SU-DHL-6 (cell line): ENCODE data around the gene RSPRY1.

Source experiments
- H2AFZ ChIP-seq: fragments of 200-600 bp; sonication (generic); 2 replicates; pipeline ENCODE4 v1.6.1; 2014; ENCODE audit warnings: low read depth, mild to moderate bottlenecking, moderate library complexity, mixed read lengths, antibody characterized with exemption, low read length; ENCODE audit not compliant: severe bottlenecking
- H3F3A ChIP-seq: fragments of 200-600 bp; shearing (Covaris generic); 2 replicates; pipeline ENCODE4 v1.6.0; 2016; ENCODE audit warnings: antibody characterized with exemption, mild to moderate bottlenecking; ENCODE audit not compliant: insufficient read depth
- H3K27ac ChIP-seq: fragments of 200-600 bp; sonication (generic); 2 replicates; pipeline ENCODE4 v1.5.1; 2016; ENCODE audit warnings: low read depth, mild to moderate bottlenecking, low read length, moderate library complexity, mixed read lengths
- H3K27me3 ChIP-seq: fragments of 200-600 bp; sonication (generic), shearing (Covaris generic); 2 replicates; pipeline ENCODE4 v1.6.0; 2014; ENCODE audit warnings: mild to moderate bottlenecking, low read length
- H3K36me3 ChIP-seq: fragments of 200-600 bp; sonication (generic); 2 replicates; pipeline ENCODE4 v1.6.1; 2014; ENCODE audit warnings: mild to moderate bottlenecking, low read length, mixed read lengths
- H3K4me2 ChIP-seq: fragments of 300-600, 200-600 bp; shearing (Covaris generic), sonication (generic); 2 replicates; pipeline ENCODE4 v1.6.0; 2014; ENCODE audit warnings: low read length, low read depth, mild to moderate bottlenecking; ENCODE audit not compliant: poor library complexity, severe bottlenecking
- H3K4me3 ChIP-seq: fragments of 200-600 bp; sonication (generic); 2 replicates; pipeline ENCODE4 v1.5.1; 2014; ENCODE audit warnings: antibody characterized with exemption, low read length, mild to moderate bottlenecking, mixed read lengths; ENCODE audit not compliant: insufficient read depth, poor library complexity, severe bottlenecking
- H3K79me2 ChIP-seq: fragments of 200-600 bp; sonication (generic); 2 replicates; pipeline ENCODE4 v1.6.1; 2014; ENCODE audit warnings: mild to moderate bottlenecking, low read length, moderate library complexity; ENCODE audit not compliant: insufficient read depth
- H3K9ac ChIP-seq: fragments of 200-600 bp; sonication (generic); 2 replicates; pipeline ENCODE4 v1.7.0; 2014; ENCODE audit warnings: mild to moderate bottlenecking, low read length
- H3K9me2 ChIP-seq: fragments of 200-600 bp; sonication (generic); replicated peaks from 2 replicates; pipeline ENCODE4 v1.6.1; 2014; ENCODE audit warnings: low read length; ENCODE audit not compliant: insufficient read depth
- H3K9me3 ChIP-seq: fragments of 200-600 bp; sonication (generic); 2 replicates; pipeline ENCODE4 v1.6.1; 2014; ENCODE audit warnings: low read length, mixed read lengths; ENCODE audit not compliant: insufficient read depth
- H4K20me1 ChIP-seq: fragments of 200-600 bp; sonication (generic); 2 replicates; pipeline ENCODE4 v1.6.1; 2014; ENCODE audit warnings: low read depth, mild to moderate bottlenecking, antibody characterized with exemption, low read length, moderate library complexity, mixed read lengths
- CTCF ChIP-seq: fragments of 200-600 bp; sonication (generic); IDR thresholded peaks from one replicate; pipeline ENCODE4 v1.5.1; 2017; ENCODE audit warnings: antibody characterized with exemption, mild to moderate bottlenecking, low read length, moderate library complexity; ENCODE audit not compliant: insufficient read depth, poor library complexity, severe bottlenecking
- EZH2phosphoT487 ChIP-seq: fragments of 200-600 bp; sonication (generic), shearing (Covaris generic); conservative IDR thresholded peaks from 2 replicates; pipeline ENCODE4 v1.6.1; 2018; ENCODE audit warnings: mild to moderate bottlenecking, antibody characterized with exemption, low read length, moderate library complexity, mixed read lengths

The RSPRY1 gene

GRCh38 chr16:57155702-57156350 lies 30.3 kb upstream of the RSPRY1 start:
- H3K27ac ChIP-seq: no peak overlapping the region
- no peak overlapping the region for H3K4me2 ChIP-seq
- no peaks in the 10 kb centered on the region for H3K9me3 ChIP-seq
- H3F3A ChIP-seq: no peaks in the 10 kb centered on the region
- H3K79me2 ChIP-seq: no peaks in the 10 kb centered on the region
- H3K36me3 ChIP-seq: peaks cover 14% of the 10 kb centered on the region; the same call in 1 of the 2 replicates
- H4K20me1 ChIP-seq: no peaks in the 10 kb centered on the region
- H2AFZ ChIP-seq: no peak overlapping the region
- H3K27me3 ChIP-seq: no peaks in the 10 kb centered on the region
- no peaks in the 10 kb centered on the region for H3K9me2 ChIP-seq
- no peak overlapping the region for H3K4me3 ChIP-seq
- TF ChIP-seq EZH2phosphoT487 (no peak), CTCF (no peak)
- H3K9ac ChIP-seq: no peak overlapping the region

GRCh38 chr16:57156351-57156703 lies 29.8 kb upstream of the RSPRY1 start:
- H2AFZ ChIP-seq: no peak overlapping the region
- H3K4me2 ChIP-seq: no peak overlapping the region
- H3K27me3 ChIP-seq: no peaks in the 10 kb centered on the region
- H3K9ac ChIP-seq: no peak overlapping the region
- H3K4me3 ChIP-seq: no peak overlapping the region
- no peaks in the 10 kb centered on the region for H3F3A ChIP-seq
- no peaks in the 10 kb centered on the region for H3K9me2 ChIP-seq
- H3K36me3 ChIP-seq: peaks cover 18% of the 10 kb centered on the region; the same call in 1 of the 2 replicates
- H3K27ac ChIP-seq: no peak overlapping the region
- H4K20me1 ChIP-seq: no peaks in the 10 kb centered on the region
- H3K79me2 ChIP-seq: no peaks in the 10 kb centered on the region
- TF ChIP-seq CTCF (no peak), EZH2phosphoT487 (no peak)
- no peaks in the 10 kb centered on the region for H3K9me3 ChIP-seq

GRCh38 chr16:57157533-57157932 lies 28.6 kb upstream of the RSPRY1 start:
- Histone ChIP-seq H3K4me3 (no peak overlapping the region), H3K9me2 (no peaks in the 10 kb centered on the region), H3K4me2 (no peak overlapping the region), H2AFZ (no peak overlapping the region), H4K20me1 (no peaks in the 10 kb centered on the region), H3K79me2 (no peaks in the 10 kb centered on the region), H3K9me3 (no peaks in the 10 kb centered on the region), H3K9ac (no peak overlapping the region), H3K36me3 (peaks cover 18% of the 10 kb centered on the region; the same call in 1 of the 2 replicates), H3K27ac (no peak overlapping the region), H3F3A (no peaks in the 10 kb centered on the region), H3K27me3 (no peaks in the 10 kb centered on the region)
- no peak for TF ChIP-seq EZH2phosphoT487
- TF ChIP-seq CTCF: no peak
